ENCODE results near the gene LHFPL5.

Gene LHFPL5

DNA sequence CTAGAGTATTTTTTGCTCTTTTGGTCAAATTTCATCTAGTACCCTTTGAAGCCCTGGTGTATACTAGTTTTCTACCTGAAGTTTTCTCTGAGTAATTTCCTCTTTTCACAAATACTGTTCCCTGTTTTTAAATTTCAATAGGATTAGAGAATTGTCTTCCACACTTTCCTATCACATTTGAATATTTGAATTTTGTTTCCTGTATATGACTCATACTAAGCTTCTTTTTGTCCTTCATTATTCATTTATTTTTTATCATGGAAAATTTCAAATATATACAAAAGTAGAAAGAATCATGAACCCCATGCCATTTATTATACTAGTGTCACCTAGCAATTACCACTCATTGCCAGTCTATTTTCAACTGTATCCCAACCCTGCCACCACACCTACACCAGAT, 52.7 kb downstream of the LHFPL5 start:
- DNase-seq: no peak

DNA sequence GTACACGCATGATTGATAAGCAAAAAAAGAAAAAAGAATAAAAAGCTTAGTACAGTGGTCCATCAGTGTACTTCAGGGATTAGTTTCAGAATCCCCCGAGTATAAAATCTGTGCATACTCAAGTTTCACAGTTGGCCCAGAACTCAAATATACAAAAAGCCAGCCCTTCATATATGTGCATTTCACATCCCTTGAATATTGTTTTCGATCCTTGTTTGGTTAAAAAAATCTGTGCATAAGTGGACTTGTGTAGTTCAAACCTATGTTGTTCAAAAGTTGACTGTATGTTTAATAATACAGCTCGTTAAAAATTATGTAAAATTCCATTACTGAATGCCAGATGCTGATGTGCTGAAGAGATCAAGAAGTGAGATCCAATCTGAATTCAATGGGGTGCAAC, 54.2 kb downstream of the LHFPL5 start:
- DNase-seq: no peak

Data from stimulated activated CD8-positive, alpha-beta memory T cell treated with anti-CD3 and anti-CD28 coated beads, Interleukin-4, amount 100 ng/mL, for 48 hours (primary cell).